IPS-NIHi11 (cell line): ENCODE measurements around the gene DENND4A.
"Not testable (repeated sequence)": the region's sequence is repeated elsewhere in the genome, so short reads cannot be mapped to it uniquely, and the experiment has no call there.

ENCODE experiments used
- DNase-seq: peaks from one replicate; pipeline ENCODE4 v3.0.0; 2012; ENCODE audit warnings: mixed read lengths, low spot score

Gene DENND4A

DNA sequence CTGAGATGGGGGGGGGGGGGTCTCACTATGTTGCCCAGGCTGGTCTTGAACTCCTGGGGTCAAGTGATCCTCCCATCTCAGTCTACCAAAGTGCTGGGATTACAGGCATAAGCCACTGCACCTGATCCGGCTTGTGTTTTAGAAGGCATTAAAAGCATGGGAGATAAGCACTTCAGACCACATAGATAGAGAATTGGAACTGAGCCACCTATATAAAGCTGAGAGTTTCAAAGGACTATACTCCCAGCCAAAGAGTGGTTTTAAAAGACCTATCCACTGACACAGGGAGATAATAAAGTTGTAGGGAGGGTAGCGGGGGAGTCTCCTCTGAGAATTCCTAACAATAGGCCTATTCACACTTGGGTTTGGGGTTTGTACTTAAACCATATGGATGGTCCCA lies 34.8 kb downstream of the DENND4A start:
- DNase-seq, result no peak

DNA sequence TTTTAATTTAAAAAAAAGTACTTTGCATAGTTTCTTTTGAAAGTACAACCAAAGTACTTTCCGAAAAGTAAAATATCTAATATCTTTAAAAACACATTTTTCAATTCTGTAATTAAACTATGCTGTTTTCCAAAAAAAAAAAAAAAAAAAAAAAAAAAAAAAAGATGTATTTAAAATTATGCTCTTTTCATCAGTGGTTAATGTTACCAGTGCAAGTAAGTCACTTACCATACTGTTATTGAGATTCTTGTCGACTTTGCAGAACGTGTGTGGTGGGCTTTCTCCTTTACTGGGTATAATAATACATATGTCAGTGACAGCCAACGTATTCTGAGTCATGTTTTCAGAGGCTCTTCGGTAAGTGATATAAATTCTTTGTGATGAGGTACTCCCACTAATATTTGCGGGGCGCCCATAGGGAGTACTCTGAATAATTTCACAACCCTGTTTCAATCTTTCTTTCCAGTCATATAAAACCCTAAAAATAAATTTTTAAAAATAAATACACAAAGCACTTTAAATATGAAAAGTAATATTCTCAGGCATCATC lies 39.9 kb downstream of the DENND4A start:
- DNase-seq, result no peak

DNA sequence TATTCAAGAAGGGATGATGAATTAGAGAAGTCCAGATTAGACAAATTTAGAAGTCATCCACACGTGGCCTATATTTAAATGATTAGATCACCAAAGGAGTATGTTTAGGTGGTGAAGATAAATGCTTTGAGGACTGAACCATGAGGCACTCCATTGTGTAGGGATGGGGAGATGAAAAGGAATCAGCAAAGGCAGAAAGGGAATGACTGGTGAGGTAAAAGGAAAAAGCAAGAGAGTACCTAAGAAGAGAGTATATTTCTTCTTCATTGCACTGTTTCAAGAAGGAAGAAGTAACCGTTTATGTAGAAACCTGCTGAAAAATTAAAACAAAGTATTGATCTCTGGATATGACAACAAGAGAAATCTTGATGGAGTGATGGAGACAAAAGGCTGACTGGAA lies 40.7 kb downstream of the DENND4A start:
- DNase-seq, result no peak

DNA sequence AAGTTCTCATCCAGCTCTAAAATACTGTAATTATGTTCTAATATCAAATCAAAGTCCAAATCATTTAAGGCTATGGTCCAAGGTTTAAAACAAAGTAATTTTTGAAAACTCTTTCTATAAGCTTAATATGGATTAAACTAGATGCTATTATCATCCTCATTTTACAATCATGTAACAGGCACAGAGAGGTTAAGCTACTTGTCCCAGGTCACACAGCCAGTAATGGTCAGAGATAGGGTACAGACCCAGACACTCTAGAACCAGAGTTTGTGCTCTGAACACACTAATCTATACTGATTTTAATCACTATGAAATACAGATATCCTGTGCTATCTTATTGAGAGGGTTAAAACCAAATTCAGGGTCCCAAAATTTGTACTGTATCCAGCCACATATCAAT lies 44.8 kb downstream of the DENND4A start:
- no peak for DNase-seq

DNA sequence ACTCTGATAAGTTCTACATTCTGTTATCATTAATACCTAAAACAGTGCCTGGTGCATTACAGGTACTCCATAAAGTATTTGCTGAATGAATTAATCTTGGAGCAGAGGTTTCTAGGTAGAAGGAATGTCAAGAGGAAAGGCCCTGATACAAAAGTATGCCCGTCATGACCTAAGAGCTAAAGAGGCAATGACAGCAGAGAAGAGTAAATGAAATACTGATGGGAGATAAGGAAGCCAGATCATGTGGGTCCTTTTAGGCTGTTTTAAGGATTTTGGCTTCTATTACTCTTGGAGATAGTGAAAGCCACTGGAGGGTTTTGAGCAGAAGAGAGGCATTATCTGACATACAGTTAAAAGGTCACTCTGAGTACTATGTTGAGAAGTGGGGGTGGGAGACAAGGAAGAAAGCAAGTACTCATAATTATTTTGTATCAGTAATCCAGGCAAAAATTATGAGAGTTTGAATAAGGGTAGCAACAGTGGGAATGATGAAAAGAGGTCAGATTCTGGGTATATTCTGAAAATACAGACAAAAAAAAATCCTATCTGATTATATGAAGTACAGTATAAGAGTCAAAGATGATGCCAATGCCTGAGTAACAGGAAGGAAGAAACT lies 48.3 kb downstream of the DENND4A start:
- no peak for DNase-seq

DNA sequence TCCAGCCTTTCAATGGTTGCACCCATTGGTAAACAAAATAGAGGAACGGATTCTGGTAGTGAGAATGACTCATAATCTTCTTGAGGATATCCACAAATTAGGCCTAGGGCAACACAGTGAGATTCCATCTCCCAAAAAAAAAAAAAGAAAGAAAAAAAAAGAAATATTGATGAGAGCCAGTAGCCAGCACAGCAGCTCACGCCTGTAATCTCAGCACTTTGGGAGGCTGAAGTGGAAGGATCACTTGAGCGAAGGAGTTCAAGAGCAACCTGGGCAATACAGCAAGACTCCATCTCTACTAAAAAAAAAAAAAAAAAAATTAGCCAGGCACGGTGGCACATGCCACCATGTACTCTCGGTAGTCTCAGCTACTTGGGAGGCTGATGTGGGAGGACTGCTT lies 51.9 kb downstream of the DENND4A start:
- no peak for DNase-seq

DNA sequence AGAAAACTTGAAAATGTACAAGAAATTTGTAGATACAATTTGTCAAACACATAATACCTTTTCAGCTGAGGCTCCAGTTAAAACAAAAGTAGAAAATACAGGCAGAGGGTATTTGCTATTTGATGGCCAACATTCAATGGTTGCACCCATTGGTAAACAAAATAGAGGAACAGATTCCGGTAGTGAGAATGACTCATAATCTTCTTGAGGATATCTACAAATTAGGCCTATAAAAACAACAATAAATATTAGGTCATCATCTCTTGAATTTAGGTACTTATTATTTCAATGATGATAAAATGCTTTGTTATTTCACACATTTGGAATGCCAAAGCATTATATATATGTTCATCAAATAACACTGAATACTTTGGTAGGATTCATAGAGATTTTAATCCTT lies 53.4 kb downstream of the DENND4A start:
- DNase-seq, result no peak

DNA sequence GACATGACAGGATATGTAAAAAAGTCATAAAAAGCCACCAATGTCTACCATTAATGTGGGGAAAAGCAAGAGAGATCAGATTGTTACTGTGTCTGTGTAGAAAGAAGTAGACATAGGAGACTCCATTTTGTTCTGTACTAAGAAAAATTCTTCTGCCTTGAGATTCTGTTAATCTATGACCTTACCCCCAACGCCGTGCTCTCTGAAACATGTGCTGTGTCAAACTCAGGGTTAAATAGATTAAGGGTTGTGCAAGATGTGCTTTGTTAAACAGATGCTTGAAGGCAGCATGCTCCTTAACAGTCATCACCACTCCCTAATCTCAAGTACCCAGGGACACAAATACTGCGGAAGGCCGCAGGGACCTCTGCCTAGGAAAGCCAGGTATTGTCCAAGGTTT lies 58.5 kb downstream of the DENND4A start:
- not testable (repeated sequence) for DNase-seq

DNA sequence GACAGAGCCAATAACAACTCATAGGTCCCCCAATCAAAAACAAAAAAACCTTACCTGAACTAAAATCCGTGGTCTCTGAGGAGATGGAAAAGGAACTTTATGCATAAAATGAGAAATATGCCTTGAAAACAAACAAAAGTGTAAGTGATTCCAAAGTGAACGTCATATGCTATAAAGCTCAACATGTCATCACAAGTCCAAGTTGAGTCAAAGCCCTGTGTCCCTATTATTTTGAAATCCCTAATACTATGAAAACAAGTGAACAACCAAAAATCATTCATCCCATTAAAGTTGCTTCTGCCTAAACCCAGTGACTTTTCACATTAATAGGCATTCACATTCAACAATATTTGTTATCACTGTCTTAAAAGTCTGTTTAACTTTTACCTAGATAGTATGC lies 59.4 kb downstream of the DENND4A start:
- no peak for DNase-seq

DNA sequence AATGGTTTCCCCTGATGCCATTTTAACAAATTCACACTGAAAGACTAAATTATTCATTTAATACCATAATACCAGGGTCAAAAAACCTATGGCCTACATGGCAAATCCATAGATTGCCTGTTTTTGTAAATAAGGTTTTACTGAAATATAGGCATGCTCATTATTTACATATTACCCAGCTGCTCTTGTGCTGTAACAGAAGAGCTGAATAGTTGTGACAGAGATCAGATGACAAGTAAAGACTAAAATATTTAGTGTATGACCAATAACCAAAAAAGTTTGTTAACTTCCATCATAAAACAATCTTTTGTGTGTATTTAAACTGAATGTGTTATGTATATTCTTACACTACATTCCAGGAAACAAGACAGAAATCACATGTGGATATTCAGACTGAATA lies 60.2 kb downstream of the DENND4A start:
- no peak for DNase-seq

DNA sequence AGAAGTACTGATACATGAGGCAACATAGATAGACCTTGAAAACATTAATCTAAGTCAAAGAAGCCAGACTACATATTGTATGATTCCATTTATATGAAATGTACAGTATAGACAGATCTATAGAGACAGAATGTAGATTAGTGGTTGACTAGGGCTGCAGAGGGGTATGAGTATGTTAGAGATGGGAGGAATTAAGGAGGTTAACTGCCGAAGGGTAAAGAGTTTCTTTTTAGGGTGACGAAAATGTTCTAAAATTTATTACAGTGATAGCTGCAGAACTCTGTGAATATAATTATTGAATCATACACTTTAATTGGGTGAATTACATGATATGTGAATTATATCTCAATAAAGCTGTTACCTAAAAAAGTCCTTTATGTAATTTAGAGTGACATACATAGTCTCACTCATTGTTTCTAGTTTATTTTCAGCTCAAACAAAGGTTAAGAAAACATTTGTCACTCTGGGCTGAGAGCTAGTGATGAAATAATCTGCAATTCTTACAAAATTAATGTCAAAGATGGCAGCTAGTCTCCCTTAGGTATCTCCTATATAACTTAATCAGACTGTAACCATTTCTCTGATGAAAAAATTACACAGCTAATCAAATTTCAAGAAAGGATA lies 61.4 kb downstream of the DENND4A start:
- no peak for DNase-seq

DNA sequence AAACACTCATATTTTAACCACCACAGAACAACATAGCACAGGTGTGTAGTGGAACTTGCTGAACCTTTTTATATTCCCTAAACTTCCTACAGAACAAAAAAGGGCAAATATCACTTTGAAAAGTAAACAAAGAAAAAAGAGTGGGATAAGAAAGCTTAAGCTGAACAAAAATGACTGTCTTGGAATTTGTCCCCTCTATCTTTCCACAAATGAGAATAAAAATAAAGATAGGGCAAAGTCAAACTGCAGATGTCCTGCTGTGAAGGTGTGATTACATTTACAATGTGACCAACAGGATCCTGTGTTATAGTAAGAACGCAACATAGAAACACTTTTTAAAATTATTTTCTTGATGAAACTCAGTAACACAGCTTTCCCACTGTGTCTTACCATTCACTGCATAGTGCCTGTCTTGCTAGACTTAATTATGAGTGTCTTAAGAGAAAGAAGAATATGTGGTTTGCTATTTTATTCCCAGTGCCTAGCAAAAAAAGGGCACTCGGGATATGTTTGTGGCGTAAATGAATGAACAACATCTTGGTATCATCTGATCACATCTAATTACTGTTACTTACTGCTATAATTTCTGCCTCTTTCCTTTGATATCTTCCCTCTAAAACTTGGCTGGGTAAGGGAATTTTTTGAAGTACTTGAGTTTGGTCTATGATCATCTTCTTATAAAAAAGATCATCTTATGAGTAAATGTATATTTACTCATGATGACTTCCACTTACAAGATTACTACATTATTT lies 67.5 kb downstream of the DENND4A start:
- DNase-seq, result no peak

DNA sequence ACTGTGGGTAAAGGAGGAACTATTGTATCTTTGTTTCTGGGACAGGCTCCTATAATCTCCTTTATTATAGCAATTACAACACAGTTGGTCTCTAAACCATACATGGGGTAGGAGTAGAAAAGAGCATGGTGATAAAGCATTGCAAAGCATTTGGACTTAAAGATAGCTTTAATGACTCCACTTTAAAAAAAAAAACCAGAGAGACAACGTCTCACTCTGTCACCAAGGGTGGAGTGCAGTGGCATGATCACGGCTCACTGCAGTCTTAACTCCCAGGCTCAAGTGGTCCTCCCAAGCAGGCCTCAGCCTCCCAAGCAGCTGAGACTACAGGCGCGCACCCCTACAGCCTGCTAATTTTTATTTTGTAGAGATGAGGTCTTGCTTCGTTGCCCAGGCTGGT lies 68.2 kb downstream of the DENND4A start:
- no peak for DNase-seq

DNA sequence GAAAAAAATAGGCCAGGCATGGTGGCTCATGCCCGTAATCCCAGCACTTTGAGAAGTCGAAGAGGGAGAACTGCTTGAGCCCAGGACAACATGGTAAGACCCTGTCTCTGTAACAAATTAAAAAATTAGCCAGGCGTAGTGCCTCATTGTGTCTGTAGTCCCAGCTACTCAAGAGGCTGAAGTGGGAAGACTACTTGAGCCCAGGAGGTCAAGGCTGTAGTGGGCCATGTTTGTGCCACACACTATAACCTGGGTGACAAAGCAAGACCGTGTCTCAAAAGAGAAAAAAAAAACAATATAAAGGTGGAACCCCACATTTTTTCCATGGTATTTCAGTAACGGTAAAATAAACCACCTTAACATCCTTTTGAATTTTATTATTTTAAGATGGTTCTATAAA lies 69.9 kb downstream of the DENND4A start:
- DNase-seq, result no peak

DNA sequence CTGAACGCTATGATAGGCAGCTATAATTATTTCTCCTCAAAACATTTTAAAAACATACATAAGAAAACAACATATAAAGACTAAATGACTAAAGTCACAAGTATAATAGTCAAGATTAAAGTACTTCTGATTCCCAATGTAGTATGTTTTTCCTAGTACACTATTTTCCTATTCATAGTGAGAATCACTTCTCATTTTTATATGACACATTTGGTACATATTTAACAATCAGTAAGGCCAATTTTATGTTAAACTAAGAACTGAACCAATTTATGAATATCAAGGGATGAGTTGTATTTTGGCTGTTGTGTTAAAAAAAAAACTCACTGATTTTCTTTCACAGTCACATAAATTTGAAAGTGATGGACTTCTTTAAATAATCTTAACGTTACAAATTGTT lies 79.7 kb downstream of the DENND4A start:
- no peak for DNase-seq

DNA sequence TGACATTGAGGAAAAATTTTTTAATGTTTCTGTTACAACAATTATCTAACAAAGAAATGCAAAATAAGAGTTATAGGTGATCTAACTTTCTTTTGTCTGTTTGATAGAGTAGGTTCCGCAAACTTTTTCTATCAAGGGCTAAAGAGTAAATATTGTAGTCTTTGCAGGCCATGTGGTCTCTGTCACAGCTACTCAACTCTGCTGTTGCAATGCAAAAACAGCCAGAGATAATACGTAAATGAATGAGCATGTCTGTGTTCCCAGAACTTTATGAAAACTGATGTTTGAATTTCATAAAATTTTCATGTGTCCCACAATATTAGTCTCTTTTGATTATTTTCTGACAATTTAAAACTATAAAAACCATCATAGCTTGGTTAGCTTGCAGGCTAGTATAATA lies 97.0 kb downstream of the DENND4A start:
- no peak for DNase-seq

DNA sequence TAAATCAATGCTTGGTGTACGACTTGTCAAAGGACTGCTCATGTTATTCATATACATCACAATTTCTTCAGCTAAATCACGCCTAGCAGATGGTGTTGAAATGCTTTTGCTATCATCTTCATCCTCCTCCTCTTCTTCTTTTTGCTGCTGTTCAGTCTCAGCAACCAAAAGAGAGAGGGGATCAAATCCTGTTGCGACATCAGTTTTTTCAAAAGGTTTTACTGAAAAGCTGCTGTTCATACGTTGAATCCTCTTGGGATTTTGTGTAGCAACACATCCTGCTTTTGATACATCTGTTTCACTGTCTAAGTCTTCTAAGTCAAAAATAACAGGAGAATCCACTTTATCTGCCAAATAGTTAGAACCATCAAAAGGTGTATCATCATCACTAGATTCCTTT lies 101.3 kb downstream of the DENND4A start:
- DNase-seq, result no peak

DNA sequence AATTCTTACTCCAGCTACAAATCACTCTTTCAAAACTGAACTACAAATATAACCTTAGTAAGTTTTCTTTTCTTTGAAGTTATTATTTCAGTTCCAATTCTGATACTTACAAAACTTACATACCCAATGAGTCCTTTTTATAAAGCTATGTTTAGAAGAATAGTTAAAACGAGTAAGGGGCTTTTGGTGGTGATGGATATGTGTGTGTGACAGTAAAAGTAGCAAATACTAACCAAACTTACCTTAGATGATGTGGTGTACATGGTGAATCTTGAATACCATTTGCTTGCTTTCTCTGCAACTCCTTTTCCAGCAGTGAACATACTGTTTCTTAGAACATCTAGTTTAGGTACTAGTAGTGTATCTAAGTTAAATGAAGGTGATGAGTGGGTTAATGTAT lies 101.9 kb downstream of the DENND4A start:
- DNase-seq, result no peak

DNA sequence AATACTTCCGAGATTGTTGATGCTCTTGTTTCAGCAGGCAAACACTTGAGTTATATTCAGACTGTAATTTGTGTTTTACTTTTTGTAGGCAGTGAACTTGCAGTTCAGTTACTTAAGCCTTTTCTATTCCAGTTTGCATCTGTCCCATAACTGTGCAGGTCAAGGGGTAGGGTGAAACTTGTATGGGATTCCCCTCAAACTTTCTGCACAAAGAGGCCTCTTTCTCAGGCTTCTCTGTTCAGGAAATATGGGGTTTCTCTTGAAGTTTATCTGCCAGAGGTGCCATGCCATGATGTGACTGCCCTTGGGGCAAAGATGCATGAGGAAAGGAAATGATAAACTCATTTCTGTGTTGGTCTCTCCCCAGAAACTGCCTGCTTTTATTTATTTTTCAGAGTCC lies 103.6 kb downstream of the DENND4A start:
- no peak for DNase-seq

DNA sequence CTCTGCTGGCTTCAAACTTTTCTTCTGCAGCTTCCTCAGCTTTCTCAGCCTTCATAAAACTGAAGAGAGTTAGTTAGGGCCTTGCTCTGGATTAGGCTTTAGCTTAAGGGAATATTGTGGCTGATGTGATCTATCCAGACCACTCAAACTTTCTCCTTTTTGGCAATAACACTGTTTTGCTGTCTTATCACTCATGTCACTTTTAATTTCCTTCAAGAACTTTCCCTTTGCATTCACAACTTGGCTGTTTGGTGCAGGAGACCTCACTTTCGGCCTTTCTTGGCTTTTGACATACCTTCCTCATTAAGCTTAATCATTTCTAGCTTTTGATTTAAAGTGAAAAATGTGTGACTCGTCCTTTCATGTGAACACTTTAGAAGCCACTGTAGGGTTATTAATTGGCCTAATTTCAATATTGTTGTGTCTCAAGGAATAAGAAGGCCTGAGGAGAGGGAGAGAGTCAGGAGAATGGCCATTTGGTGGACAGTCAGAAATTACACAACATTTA lies 109.6 kb downstream of the DENND4A start:
- DNase-seq, result no peak

DNA sequence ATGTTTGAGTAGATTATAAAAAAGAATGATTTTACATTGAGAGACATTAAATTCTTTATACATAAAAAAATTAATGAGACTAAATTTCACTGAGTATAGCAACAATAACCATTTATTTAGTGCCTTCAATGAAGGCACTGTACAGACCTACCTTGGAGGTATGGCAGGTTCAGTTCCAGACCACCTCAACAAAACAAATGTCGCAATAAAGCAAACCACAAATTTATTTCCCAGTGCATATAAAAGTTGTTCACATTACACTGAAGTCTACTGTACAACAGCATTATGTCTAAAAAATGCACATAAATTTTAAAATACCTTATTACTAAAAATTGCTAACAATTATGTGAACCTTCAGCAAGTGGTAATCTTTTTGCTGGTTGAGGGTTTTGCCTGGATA lies 111.5 kb downstream of the DENND4A start:
- no peak for DNase-seq

DNA sequence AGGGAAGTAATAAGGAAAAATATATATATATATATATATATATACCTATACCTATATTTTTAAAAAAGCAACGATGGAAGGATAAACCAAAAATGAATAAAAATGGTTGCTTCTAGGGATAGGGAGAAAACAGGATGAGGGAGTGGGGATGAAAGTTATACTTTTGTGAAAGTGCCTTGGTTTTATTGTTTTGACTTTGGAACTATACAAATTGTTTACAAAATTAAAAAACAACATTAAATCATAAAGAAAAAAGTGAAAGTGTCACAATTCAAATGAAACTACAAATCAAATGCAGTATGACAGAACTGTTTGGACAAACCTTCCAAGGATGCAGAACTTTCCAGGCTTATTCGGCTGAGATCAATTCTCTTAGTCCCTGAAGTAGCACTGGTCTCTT lies 116.0 kb downstream of the DENND4A start:
- no peak for DNase-seq

DNA sequence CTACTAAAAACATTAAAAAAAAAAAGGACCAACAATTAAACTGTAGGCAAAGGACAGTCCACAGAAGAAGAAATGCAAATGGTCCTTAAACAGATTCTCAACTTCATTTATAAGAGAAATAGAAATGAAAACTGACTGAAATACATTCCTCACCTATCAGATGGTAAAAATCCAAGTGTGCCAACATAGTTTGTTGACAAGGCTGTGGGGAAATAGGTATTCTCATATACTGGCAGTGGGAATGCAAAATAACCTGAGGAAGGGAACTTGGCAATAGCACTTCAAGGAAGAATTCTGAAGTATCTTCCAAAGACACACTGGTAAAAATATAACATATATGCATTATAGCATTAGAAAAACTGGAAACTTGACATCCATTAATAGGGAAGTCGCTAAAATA lies 116.5 kb downstream of the DENND4A start:
- no peak for DNase-seq
